Measurements from ENCODE around the gene RUBCNL. TPM values are rescaled to one million over a fixed set of nuclear protein-coding genes. Genes with fewer than 3 reads are reported as not detected.

RUBCNL gene
- total RNA-seq, 1 experiment from 2014 or later: 0.42 TPM

GRCh38 chr13:46360604-46361003, 26.4 kb downstream of the RUBCNL start:
- Histone ChIP-seq H3K9me3 (ENCODE audit: control insufficient read depth in 1 of 2, insufficient read depth in 1 of 2, low read depth in 1 of 2, low read length in 2 of 2) (no peaks in the 10 kb centered on the region), H3K27me3 (ENCODE audit: insufficient read depth, low read length) (no peaks in the 10 kb centered on the region), H3K36me3 (ENCODE audit: control insufficient read depth in 1 of 2, insufficient read depth in 2 of 2, low read length in 2 of 2) (no peaks in the 10 kb centered on the region), H3K4me2 (ENCODE audit: low read length) (no peak overlapping the region), H3K9me2 (ENCODE audit: insufficient read depth) (no peaks in the 10 kb centered on the region), H3K4me1 (ENCODE audit: control insufficient read depth in 1 of 2, insufficient read depth in 2 of 2, low read length in 2 of 2) (peaks cover 0 to under 1% of the 10 kb centered on the region in 2 experiments; a peak in 1 of 4 replicates), H4K20me1 (ENCODE audit: insufficient read depth) (no peaks in the 10 kb centered on the region), H2AFZ (ENCODE audit: low read depth, low read length, poor library complexity, severe bottlenecking) (no peak overlapping the region), H3K27ac (ENCODE audit: low read depth, low read length) (no peak overlapping the region), H3K79me2 (ENCODE audit: insufficient read depth, low read length) (no peaks in the 10 kb centered on the region), H3K9ac (ENCODE audit: low read length) (no peak overlapping the region), H3K4me3 (replicated peaks in 1 of 2; ENCODE audit: low read depth in 1 of 2, low read length in 2 of 2) (no peak overlapping the region)
- ChIA-PET POLR2A (no interaction called here), RAD21 (ENCODE audit: low non-redundant PET in 1 of 2, low total read pairs in 2 of 2, uncharacterized antibody in 2 of 2, unreplicated experiment in 2 of 2) (no interaction called here), CTCF (no interaction called here)
- ATAC-seq (no peak), DNase-seq (ENCODE audit: low read depth, low spot score) (no peak)
- no peak for TF ChIP-seq CEBPB (IDR thresholded peaks at IDR 0.05; ENCODE audit: low read depth)
- TF ChIP-seq ZNF274 (IDR thresholded peaks at IDR 0.05; ENCODE audit: low read depth, low read length): no peak
- TF ChIP-seq EZH2phosphoT487 (IDR thresholded peaks at IDR 0.05; ENCODE audit: borderline replicate concordance): no peak
- no peak for TF ChIP-seq REST (IDR thresholded peaks at IDR 0.05; ENCODE audit: low read depth)
- TF ChIP-seq MAX (IDR thresholded peaks at IDR 0.05): no peak
- no peak for TF ChIP-seq EGR1 (IDR thresholded peaks at IDR 0.05; ENCODE audit: low read depth)
- no peak for TF ChIP-seq SIN3A (IDR thresholded peaks at IDR 0.05; ENCODE audit: low read depth)
- no peak for TF ChIP-seq POLR2AphosphoS5 (IDR thresholded peaks at IDR 0.05; ENCODE audit: low read depth, low read length)
- TF ChIP-seq JUND (IDR thresholded peaks at IDR 0.05): no peak
- no peak for TF ChIP-seq FOSL1 (IDR thresholded peaks at IDR 0.05; ENCODE audit: low read depth)
- no peak for TF ChIP-seq SRF (IDR thresholded peaks at IDR 0.05; ENCODE audit: low read depth)
- TF ChIP-seq, protein P1, sequence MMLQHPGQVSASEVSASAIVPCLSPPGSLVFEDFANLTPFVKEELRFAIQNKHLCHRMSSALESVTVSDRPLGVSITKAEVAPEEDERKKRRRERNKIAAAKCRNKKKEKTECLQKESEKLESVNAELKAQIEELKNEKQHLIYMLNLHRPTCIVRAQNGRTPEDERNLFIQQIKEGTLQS (IDR thresholded peaks at IDR 0.05): no peak
- intact Hi-C loops (cut with micrococcal nuclease): no loop called here
- BruUV-seq (replicated peaks): no TSS peak
